ENCODE measurements around the gene RTL10.

DNA sequence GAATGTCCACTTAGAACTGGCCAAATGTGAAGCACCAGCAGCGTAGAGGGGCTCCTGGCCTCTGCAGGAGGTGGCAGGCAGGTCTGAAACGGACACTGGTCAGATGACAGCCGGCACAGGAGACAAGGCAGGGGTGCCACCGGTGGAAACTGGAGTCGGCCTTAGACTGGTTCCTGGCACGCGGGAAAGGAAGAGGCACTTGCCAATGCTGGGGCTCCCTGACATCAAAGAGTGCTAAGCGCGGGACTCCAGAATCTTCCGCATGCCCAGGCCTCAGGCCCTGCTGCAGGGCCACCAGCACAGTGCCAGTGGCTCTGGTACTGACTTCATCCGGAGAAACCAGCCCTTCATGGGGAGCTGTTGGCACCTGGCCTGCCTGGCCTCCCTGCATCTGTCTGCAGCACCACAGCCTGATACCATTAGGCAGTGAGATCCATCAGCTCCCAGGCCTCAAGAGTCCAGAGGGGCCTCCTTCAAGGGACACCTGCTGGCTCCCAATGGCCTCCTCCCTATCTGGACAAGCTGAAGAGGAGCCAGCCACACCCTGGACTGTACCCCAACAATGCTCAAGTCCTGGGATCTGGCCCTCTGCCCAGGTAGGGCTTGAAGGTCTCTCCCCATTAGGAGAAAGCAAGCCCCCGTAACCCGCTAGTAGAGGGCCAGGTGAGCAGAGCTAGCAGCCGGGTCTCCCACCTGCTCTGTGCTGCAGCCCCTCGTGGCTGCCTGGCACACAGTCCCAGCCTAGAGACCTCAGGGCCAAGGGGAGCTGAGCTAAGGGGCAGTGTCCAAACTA lies 29.7 kb upstream of the RTL10 start:
- TF ChIP-seq, protein P1, sequence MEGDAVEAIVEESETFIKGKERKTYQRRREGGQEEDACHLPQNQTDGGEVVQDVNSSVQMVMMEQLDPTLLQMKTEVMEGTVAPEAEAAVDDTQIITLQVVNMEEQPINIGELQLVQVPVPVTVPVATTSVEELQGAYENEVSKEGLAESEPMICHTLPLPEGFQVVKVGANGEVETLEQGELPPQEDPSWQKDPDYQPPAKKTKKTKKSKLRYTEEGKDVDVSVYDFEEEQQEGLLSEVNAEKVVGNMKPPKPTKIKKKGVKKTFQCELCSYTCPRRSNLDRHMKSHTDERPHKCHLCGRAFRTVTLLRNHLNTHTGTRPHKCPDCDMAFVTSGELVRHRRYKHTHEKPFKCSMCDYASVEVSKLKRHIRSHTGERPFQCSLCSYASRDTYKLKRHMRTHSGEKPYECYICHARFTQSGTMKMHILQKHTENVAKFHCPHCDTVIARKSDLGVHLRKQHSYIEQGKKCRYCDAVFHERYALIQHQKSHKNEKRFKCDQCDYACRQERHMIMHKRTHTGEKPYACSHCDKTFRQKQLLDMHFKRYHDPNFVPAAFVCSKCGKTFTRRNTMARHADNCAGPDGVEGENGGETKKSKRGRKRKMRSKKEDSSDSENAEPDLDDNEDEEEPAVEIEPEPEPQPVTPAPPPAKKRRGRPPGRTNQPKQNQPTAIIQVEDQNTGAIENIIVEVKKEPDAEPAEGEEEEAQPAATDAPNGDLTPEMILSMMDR (IDR thresholded peaks at IDR 0.05 in 4 of 5, conservative IDR thresholded peaks at IDR 0.05 in 1 of 5), result no peak
- TF ChIP-seq POLR2A (IDR thresholded peaks at IDR 0.05), result no peak

Data from gastrocnemius medialis (tissue), 4 donors.